SU-DHL-6 (cell line): ENCODE measurements around the gene NEU4.

ENCODE experiments used
- H2AFZ ChIP-seq: fragments of 200-600 bp; sonication (generic); 2 replicates; pipeline ENCODE4 v1.6.1; 2014; ENCODE audit warnings: low read depth, mild to moderate bottlenecking, moderate library complexity, mixed read lengths, antibody characterized with exemption, low read length; ENCODE audit not compliant: severe bottlenecking
- H3F3A ChIP-seq: fragments of 200-600 bp; shearing (Covaris generic); 2 replicates; pipeline ENCODE4 v1.6.0; 2016; ENCODE audit warnings: antibody characterized with exemption, mild to moderate bottlenecking; ENCODE audit not compliant: insufficient read depth
- H3K27ac ChIP-seq: fragments of 200-600 bp; sonication (generic); 2 replicates; pipeline ENCODE4 v1.5.1; 2016; ENCODE audit warnings: low read depth, mild to moderate bottlenecking, low read length, moderate library complexity, mixed read lengths
- H3K27me3 ChIP-seq: fragments of 200-600 bp; sonication (generic), shearing (Covaris generic); 2 replicates; pipeline ENCODE4 v1.6.0; 2014; ENCODE audit warnings: mild to moderate bottlenecking, low read length
- H3K36me3 ChIP-seq: fragments of 200-600 bp; sonication (generic); 2 replicates; pipeline ENCODE4 v1.6.1; 2014; ENCODE audit warnings: mild to moderate bottlenecking, low read length, mixed read lengths
- H3K4me2 ChIP-seq: fragments of 300-600, 200-600 bp; shearing (Covaris generic), sonication (generic); 2 replicates; pipeline ENCODE4 v1.6.0; 2014; ENCODE audit warnings: low read length, low read depth, mild to moderate bottlenecking; ENCODE audit not compliant: poor library complexity, severe bottlenecking
- H3K4me3 ChIP-seq: fragments of 200-600 bp; sonication (generic); 2 replicates; pipeline ENCODE4 v1.5.1; 2014; ENCODE audit warnings: antibody characterized with exemption, low read length, mild to moderate bottlenecking, mixed read lengths; ENCODE audit not compliant: insufficient read depth, poor library complexity, severe bottlenecking
- H3K79me2 ChIP-seq: fragments of 200-600 bp; sonication (generic); 2 replicates; pipeline ENCODE4 v1.6.1; 2014; ENCODE audit warnings: mild to moderate bottlenecking, low read length, moderate library complexity; ENCODE audit not compliant: insufficient read depth
- H3K9ac ChIP-seq: fragments of 200-600 bp; sonication (generic); 2 replicates; pipeline ENCODE4 v1.7.0; 2014; ENCODE audit warnings: mild to moderate bottlenecking, low read length
- H3K9me2 ChIP-seq: fragments of 200-600 bp; sonication (generic); replicated peaks from 2 replicates; pipeline ENCODE4 v1.6.1; 2014; ENCODE audit warnings: low read length; ENCODE audit not compliant: insufficient read depth
- H3K9me3 ChIP-seq: fragments of 200-600 bp; sonication (generic); 2 replicates; pipeline ENCODE4 v1.6.1; 2014; ENCODE audit warnings: low read length, mixed read lengths; ENCODE audit not compliant: insufficient read depth
- H4K20me1 ChIP-seq: fragments of 200-600 bp; sonication (generic); 2 replicates; pipeline ENCODE4 v1.6.1; 2014; ENCODE audit warnings: low read depth, mild to moderate bottlenecking, antibody characterized with exemption, low read length, moderate library complexity, mixed read lengths
- EZH2phosphoT487 ChIP-seq: fragments of 200-600 bp; sonication (generic), shearing (Covaris generic); conservative IDR thresholded peaks from 2 replicates; pipeline ENCODE4 v1.6.1; 2018; ENCODE audit warnings: mild to moderate bottlenecking, antibody characterized with exemption, low read length, moderate library complexity, mixed read lengths
- TF ChIP-seq, protein P1 (sequence below): fragments of 200-600 bp; sonication (generic); IDR thresholded peaks from one replicate; pipeline ENCODE4 v1.5.1; 2017; ENCODE audit warnings: antibody characterized with exemption, mild to moderate bottlenecking, low read length, moderate library complexity; ENCODE audit not compliant: insufficient read depth, poor library complexity, severe bottlenecking

The NEU4 gene

DNA sequence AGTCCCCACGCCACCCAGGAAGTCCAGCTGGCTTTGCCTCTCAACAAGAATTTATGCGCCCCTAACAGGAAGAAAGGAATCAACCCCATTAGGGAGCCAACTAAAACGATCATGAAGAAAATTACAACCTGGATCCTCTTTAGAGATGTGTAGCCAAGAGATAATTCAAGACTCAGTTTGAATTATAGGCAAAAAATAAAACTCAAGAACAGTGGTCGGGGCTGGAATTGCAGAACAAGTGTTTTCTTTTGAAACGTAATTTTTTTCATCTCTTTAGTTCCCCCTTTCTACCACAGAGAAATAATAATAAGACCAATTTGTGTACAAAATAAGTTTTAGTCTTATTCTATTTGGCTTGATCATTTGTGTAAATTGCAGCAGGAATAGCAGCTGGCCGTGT lies 27.3 kb downstream of the NEU4 start:
- Histone ChIP-seq H3K9me2 (no peaks in the 10 kb centered on the region), H3K4me2 (no peak overlapping the region), H2AFZ (no peak overlapping the region), H3K9ac (no peak overlapping the region), H3K79me2 (no peaks in the 10 kb centered on the region), H3K4me3 (no peak overlapping the region), H3K36me3 (no peaks in the 10 kb centered on the region), H3K27me3 (no peaks in the 10 kb centered on the region), H3K9me3 (no peaks in the 10 kb centered on the region), H3K27ac (no peak overlapping the region), H3F3A (no peaks in the 10 kb centered on the region), H4K20me1 (no peaks in the 10 kb centered on the region)
- TF ChIP-seq EZH2phosphoT487, result no peak

- TF ChIP-seq EZH2phosphoT487, result no peak
- TF ChIP-seq, protein P1, sequence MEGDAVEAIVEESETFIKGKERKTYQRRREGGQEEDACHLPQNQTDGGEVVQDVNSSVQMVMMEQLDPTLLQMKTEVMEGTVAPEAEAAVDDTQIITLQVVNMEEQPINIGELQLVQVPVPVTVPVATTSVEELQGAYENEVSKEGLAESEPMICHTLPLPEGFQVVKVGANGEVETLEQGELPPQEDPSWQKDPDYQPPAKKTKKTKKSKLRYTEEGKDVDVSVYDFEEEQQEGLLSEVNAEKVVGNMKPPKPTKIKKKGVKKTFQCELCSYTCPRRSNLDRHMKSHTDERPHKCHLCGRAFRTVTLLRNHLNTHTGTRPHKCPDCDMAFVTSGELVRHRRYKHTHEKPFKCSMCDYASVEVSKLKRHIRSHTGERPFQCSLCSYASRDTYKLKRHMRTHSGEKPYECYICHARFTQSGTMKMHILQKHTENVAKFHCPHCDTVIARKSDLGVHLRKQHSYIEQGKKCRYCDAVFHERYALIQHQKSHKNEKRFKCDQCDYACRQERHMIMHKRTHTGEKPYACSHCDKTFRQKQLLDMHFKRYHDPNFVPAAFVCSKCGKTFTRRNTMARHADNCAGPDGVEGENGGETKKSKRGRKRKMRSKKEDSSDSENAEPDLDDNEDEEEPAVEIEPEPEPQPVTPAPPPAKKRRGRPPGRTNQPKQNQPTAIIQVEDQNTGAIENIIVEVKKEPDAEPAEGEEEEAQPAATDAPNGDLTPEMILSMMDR, result no peak
- Histone ChIP-seq H3F3A (no peaks in the 10 kb centered on the region), H3K4me2 (no peak overlapping the region), H3K4me3 (no peak overlapping the region), H2AFZ (no peak overlapping the region), H3K27ac (no peak overlapping the region), H3K9me3 (no peaks in the 10 kb centered on the region), H3K36me3 (no peaks in the 10 kb centered on the region), H4K20me1 (no peaks in the 10 kb centered on the region), H3K9ac (no peak overlapping the region), H3K9me2 (no peaks in the 10 kb centered on the region), H3K27me3 (no peaks in the 10 kb centered on the region), H3K79me2 (no peaks in the 10 kb centered on the region)
These were observed 28.4 kb downstream of the NEU4 start for GRCh38 chr2:241837197-241837965.

DNA sequence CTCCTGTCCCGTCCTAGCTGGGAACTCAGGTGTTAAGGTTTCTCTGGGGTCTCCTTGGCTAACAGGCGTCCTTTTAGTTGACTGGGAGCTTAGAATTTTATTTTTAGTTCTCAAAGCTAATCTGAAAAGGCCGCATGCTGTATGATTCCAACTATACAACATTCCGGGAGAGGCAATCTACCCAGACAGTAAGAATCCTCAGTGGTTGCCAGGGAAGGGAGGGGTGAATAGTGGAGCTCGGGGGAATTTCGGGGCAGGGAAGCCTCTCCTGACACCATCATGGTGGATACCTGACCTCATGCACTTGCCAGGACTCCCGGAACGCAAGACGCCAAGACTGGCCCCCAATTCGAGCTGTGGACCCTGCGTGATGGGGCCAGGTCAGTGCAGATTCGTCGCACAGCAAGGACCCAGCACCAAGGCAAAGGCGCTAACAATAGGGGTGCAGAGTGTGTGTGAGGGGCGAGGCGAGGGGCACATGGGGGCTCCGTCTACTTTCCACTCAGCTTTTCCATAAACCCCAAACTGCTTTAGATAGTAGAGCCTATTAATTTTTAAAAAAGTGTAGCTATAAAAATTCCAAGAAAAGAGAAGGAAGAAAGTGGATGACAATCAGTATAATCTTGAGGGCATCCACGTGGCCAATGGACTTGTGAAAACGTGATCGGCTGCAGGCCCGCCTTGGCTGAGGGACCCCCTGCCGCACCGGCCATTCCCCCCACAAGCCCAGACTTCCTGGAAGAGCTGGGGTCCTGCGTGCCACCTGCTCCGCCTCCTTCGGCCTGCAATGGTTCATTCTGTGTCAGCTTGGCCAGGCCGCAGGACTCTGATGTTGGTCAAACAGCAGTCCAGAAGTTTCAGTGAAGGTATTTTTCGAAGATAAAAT lies 32.4 kb downstream of the NEU4 start:
- Histone ChIP-seq H3K79me2 (no peaks in the 10 kb centered on the region), H2AFZ (no peak overlapping the region), H3K36me3 (no peaks in the 10 kb centered on the region), H3F3A (no peaks in the 10 kb centered on the region), H3K27ac (no peak overlapping the region), H3K4me2 (no peak overlapping the region), H3K9ac (no peak overlapping the region), H3K27me3 (no peaks in the 10 kb centered on the region), H3K9me3 (no peaks in the 10 kb centered on the region), H3K9me2 (no peaks in the 10 kb centered on the region), H3K4me3 (no peak overlapping the region), H4K20me1 (no peaks in the 10 kb centered on the region)
- TF ChIP-seq EZH2phosphoT487, result no peak
- TF ChIP-seq, protein P1, result no peak

DNA sequence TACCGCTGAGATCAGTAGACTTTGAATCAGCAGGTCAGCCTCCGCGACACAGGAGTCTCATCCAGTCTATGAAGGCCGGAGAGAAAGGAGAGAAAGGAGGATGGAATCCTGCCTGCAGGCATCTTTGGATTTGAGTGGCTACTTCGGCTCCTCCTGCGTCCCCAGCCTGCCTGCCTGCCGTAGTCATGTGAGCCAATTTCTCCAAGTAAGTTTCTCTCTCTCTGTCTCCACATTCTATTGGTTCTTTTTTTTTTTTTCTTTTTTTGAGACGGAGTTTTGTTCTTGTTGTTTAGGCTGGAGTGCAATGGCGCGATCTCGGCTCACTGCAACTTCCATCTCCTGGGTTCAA lies 33.0 kb downstream of the NEU4 start:
- H3K9ac ChIP-seq, result no peak overlapping the region
- no peak for TF ChIP-seq EZH2phosphoT487
- TF ChIP-seq, protein P1, result no peak
- no peak overlapping the region for H2AFZ ChIP-seq

More for the DNA sequence above, 33.0 kb downstream of the NEU4 start:
- H3K27me3 ChIP-seq, result no peaks in the 10 kb centered on the region
- H3K27ac ChIP-seq, result no peak overlapping the region
- H3K9me3 ChIP-seq, result no peaks in the 10 kb centered on the region
- no peak overlapping the region for H3K4me3 ChIP-seq
- H3K36me3 ChIP-seq, result no peaks in the 10 kb centered on the region
- H4K20me1 ChIP-seq, result no peaks in the 10 kb centered on the region
- H3K4me2 ChIP-seq, result no peak overlapping the region
- H3K79me2 ChIP-seq, result no peaks in the 10 kb centered on the region
- H3F3A ChIP-seq, result no peaks in the 10 kb centered on the region
- H3K9me2 ChIP-seq, result no peaks in the 10 kb centered on the region
